Mammary epithelial cell (primary cell): Measurements from ENCODE around the gene XPC.

Experiments used
- EZH2 ChIP-seq: IDR thresholded peaks from 2 replicates; pipeline ENCODE4 v1.6.1; 2012; ENCODE audit warnings: low read length, inconsistent platforms, borderline replicate concordance
- TF ChIP-seq, protein P1 (sequence below), 2 donors: IDR thresholded peaks in 1 of 2; conservative IDR thresholded peaks in 1 of 2; 2 replicates each; pipeline ENCODE4 v1.5.1; 2011 to 2012; ENCODE audit warnings: inconsistent platforms in 2 of 2, low read length in 2 of 2, mild to moderate bottlenecking in 2 of 2, control low read depth in 1 of 2, low read depth in 1 of 2; ENCODE audit not compliant: insufficient read depth in 1 of 2; ENCODE audit errors: extremely low read depth in 1 of 2

DNA sequence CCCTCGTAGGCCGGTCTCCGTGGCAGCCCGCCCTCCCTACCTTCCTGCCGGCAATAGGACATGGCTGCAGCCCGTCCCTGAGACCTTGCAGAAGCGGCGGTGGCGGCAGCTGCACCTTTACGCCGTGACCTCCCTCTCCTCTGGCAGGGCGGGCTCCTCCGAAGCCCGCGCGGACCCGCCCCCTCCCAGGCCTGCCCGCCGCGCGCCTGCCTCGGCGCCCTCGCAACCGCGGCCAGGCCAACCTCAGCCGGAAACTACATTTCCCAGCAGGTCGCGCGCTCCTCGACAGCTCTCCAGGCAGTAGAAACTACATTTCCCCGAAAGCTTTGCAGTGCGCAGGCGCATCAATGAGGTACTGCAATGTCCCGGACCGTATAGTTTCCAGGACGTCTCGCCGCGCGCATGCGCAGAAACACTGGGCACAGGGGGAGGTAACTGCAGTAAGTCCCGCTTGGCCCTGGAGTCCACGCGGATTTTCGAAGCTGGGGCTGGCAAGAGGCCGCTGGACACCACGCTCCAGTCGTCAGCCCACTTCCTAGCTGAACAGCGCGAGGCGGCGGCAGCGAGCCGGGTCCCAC, 53.7 kb downstream of the XPC start, which contains the start of the genes CHCHD4 and TMEM43:
- TF ChIP-seq, protein P1, sequence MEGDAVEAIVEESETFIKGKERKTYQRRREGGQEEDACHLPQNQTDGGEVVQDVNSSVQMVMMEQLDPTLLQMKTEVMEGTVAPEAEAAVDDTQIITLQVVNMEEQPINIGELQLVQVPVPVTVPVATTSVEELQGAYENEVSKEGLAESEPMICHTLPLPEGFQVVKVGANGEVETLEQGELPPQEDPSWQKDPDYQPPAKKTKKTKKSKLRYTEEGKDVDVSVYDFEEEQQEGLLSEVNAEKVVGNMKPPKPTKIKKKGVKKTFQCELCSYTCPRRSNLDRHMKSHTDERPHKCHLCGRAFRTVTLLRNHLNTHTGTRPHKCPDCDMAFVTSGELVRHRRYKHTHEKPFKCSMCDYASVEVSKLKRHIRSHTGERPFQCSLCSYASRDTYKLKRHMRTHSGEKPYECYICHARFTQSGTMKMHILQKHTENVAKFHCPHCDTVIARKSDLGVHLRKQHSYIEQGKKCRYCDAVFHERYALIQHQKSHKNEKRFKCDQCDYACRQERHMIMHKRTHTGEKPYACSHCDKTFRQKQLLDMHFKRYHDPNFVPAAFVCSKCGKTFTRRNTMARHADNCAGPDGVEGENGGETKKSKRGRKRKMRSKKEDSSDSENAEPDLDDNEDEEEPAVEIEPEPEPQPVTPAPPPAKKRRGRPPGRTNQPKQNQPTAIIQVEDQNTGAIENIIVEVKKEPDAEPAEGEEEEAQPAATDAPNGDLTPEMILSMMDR (conservative IDR thresholded peaks at IDR 0.05 in 1 of 2, IDR thresholded peaks at IDR 0.05 in 1 of 2; ENCODE audit: extremely low read depth in 1 of 2, insufficient read depth in 1 of 2, low read depth in 1 of 2, low read length in 2 of 2) = no peak
- TF ChIP-seq EZH2 = no peak
